Colon (tissue), 2 donors: ENCODE measurements around the gene HIBCH.

Experiments
- FAIRE-seq: peaks from 2 replicates; lab custom pipeline; 2012; peaks lifted over from hg19 to GRCh38; lab: Jason Lieb, UNC
- donor health status: control.
- donor health status: control.

The HIBCH gene

GRCh38 chr2:190157613-190158528, 161.8 kb downstream of the HIBCH start:
- peak; percentile 10 for FAIRE-seq

DNA sequence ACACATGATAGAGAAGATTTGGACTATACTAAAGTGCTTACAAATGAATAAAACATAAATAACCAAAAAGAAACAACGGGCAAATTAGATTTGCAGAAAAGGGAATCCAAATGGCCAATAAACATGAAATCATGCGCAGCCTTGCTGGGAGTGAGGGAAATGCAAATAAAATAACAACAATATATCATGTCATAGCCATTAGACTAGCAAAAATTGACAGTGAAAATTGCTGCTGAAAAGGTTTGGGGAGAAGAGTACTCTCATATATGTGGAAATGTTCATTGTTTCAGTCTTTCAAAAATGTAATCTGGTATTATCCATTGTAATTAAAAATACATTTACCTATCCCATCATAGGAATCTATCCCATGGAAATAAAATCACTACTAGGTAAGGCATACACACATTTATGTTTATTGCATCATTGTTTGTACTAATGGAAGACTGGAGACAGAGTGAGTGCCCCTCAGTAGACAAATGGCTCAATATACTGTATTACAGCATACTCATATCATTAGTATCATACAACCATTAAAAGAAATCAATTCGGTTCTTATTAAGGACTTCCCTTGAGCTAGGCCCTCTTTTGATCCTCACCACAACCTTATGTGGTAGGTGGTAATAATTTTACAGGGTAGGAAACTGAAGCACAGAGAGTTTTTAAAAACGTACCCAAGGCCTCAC, 163.0 kb downstream of the HIBCH start:
- FAIRE-seq, result peak; percentile 21
